ENCODE results near the gene UNC13C.
"Not testable (repeated sequence)": the region's sequence is repeated elsewhere in the genome, so short reads cannot be mapped to it uniquely, and the experiment has no call there.

The UNC13C gene

GRCh38 chr15:53978253-53978906 is at the start of gene UNC13C:
UNC13C (plus strand) TSS chr15:53978441; CDS start chr15:54012904, 34,463 bp downstream.
- DNase-seq = no peak

GRCh38 chr15:53936137-53936536 is 42.1 kb upstream of the UNC13C start:
- no peak for DNase-seq

- DNase-seq = not testable (repeated sequence)
Observed at GRCh38 chr15:53937632-53938031, 40.6 kb upstream of the UNC13C start.

GRCh38 chr15:53950572-53950971 is 27.7 kb upstream of the UNC13C start:
- no peak for DNase-seq

GRCh38 chr15:53955396-53955795 is 22.8 kb upstream of the UNC13C start:
- no peak for DNase-seq

GRCh38 chr15:53962646-53963561 is 15.3 kb upstream of the UNC13C start:
- DNase-seq = no peak

GRCh38 chr15:53963801-53964200 is 14.4 kb upstream of the UNC13C start:
- DNase-seq = no peak

- DNase-seq = no peak
Observed at GRCh38 chr15:53974121-53974520, 4.1 kb upstream of the UNC13C start.

GRCh38 chr15:53974813-53975212 is 3.4 kb upstream of the UNC13C start:
- no peak for DNase-seq

- DNase-seq = no peak
Observed at GRCh38 chr15:53976844-53977392, 1.3 kb upstream of the UNC13C start.

GRCh38 chr15:53979051-53979788 is 979 bp downstream of the UNC13C start:
- no peak for DNase-seq

- no peak for DNase-seq
Observed at GRCh38 chr15:53980021-53980420, 1.8 kb downstream of the UNC13C start.

GRCh38 chr15:53982071-53982680 is 3.9 kb downstream of the UNC13C start:
- DNase-seq = no peak

- DNase-seq = no peak
Observed at GRCh38 chr15:53982876-53983275, 4.6 kb downstream of the UNC13C start.

- no peak for DNase-seq
Observed at GRCh38 chr15:53984221-53984620, 6.0 kb downstream of the UNC13C start.

- no peak for DNase-seq
Observed at GRCh38 chr15:53985562-53985961, 7.3 kb downstream of the UNC13C start.

- DNase-seq = no peak
Observed at GRCh38 chr15:53987480-53987879, 9.2 kb downstream of the UNC13C start.

GRCh38 chr15:54007256-54007655 is 29.0 kb downstream of the UNC13C start:
- no peak for DNase-seq

GRCh38 chr15:54011656-54012055 is 33.4 kb downstream of the UNC13C start:
- DNase-seq = no peak

GRCh38 chr15:54014067-54014655 is 35.9 kb downstream of the UNC13C start:
- DNase-seq = no peak

- no peak for DNase-seq
Observed at GRCh38 chr15:54017251-54017650, 39.0 kb downstream of the UNC13C start.

- DNase-seq = no peak
Observed at GRCh38 chr15:54017959-54018358, 39.7 kb downstream of the UNC13C start.

Measured in NCI-H1436 treated with DMSO at 0.1 percent for 48 hours (cell line).